Erythroblast (primary cell): Measurements from ENCODE around the gene PLRG1.

Experiments used
- GATA1 ChIP-seq: IDR thresholded peaks from 2 replicates; pipeline ENCODE4 v1.6.1; 2011; ENCODE audit warnings: low read depth, mild to moderate bottlenecking, control low read depth, low read length, moderate library complexity
- POLR2A ChIP-seq: IDR thresholded peaks from 2 replicates; pipeline ENCODE4 v1.6.1; 2011; ENCODE audit warnings: mild to moderate bottlenecking, low read length

- TF ChIP-seq POLR2A (no peak), GATA1 (no peak)
Observed at GRCh38 chr4:154574311-154574710, 24.1 kb upstream of the PLRG1 start.
